Sigmoid colon (tissue), 7 donors: ENCODE results near the gene OBSL1. TPM values are rescaled to one million over a fixed set of nuclear protein-coding genes. Genes with fewer than 3 reads are reported as not detected.

ENCODE experiments used
- DNase-seq: peaks from one replicate; pipeline ENCODE4 v3.0.0-alpha.2; 2019
- H3K27ac ChIP-seq, 4 donors: fragments of 200-600 bp; sonication (generic); one replicate each; pipeline ENCODE4 v1.5.1; 2016 to 2019; ENCODE audit warnings: mild to moderate bottlenecking in 1 of 4
- H3K27me3 ChIP-seq, 3 donors: fragments of 200-600 bp; sonication (generic); one replicate each; pipeline ENCODE4 v1.5.1; 2019; ENCODE audit warnings: mild to moderate bottlenecking in 1 of 3
- H3K36me3 ChIP-seq, 4 donors: fragments of 200-600 bp; sonication (generic); one replicate each; pipeline ENCODE4 v1.5.1; 2016 to 2019
- H3K4me1 ChIP-seq, 4 donors: fragments of 200-600 bp; sonication (generic); one replicate each; pipeline ENCODE4 v1.5.1; 2017 to 2019
- H3K4me3 ChIP-seq, 4 donors: fragments of 200-600 bp; sonication (generic); one replicate each; pipeline ENCODE4 v1.5.1; 2017 to 2019; ENCODE audit warnings: mild to moderate bottlenecking in 2 of 4, moderate library complexity in 1 of 4
- H3K9me3 ChIP-seq, 4 donors: fragments of 200-600 bp in 3 of 4; sonication (generic) in 3 of 4; one replicate each; pipeline versions ENCODE4 v1.5.1 to v1.6.1; 2013 to 2019
- EP300 ChIP-seq, 4 donors: sonication (generic); formaldehyde crosslinking; IDR thresholded peaks; one replicate each; pipeline ENCODE4 v1.6.1; 2017; ENCODE audit warnings: antibody characterized with exemption in 4 of 4
- POLR2A ChIP-seq, 2 donors: fragments of 450-650 bp; IDR thresholded peaks; one replicate each; pipeline ENCODE4 v1.6.1; 2016; ENCODE audit warnings: antibody characterized with exemption in 2 of 2, mild to moderate bottlenecking in 2 of 2, moderate library complexity in 2 of 2
- POLR2AphosphoS5 ChIP-seq, 4 donors: sonication (generic); formaldehyde crosslinking; IDR thresholded peaks; one replicate each; pipeline ENCODE4 v1.6.1; 2017; ENCODE audit warnings: antibody characterized with exemption in 4 of 4
- WGBS, 2 donors: extraction: QIAGEN DNeasy Blood & Tissue Kit; methylation state at CpG; one replicate each; pipeline ENCODE4 v1.1.7; 2013; 5-methylcytosine and 5-hydroxymethylcytosine counted together
- intact Hi-C: fragments of 100-400 bp; cut with DNase I; formaldehyde crosslinking; loops from one replicate; pipeline ENCODE4 v1.15.1; 2023
- polyA plus RNA-seq, 3 donors: library from polyadenylated mRNA; stranded (reverse); fragments of 200-250 nt; gene quantifications; one replicate each; pipeline ENCODE4 v1.2.3, GENCODE V29; 2013
- total RNA-seq, 4 donors: library from RNA; depleted of rRNA; stranded (reverse); fragments of >200 nt; gene quantifications; one replicate each; pipeline ENCODE4 v1.1.0, GENCODE V29; 2016
- TF ChIP-seq, protein P1 (sequence below), 4 experiments: fragments of 450-650 bp in 3 of 4; fragments of 200-600 bp in 1 of 4; IDR thresholded peaks; one replicate each; pipeline ENCODE4 v1.5.1; 2016 to 2019; ENCODE audit warnings: antibody characterized with exemption in 4 of 4, mild to moderate bottlenecking in 3 of 4, moderate library complexity in 2 of 4
- donor health status: healthy with polysubstance abuse.
- donor health status: Bipolar disorder and iron deficiency.
- donor health status: healthy.

Gene OBSL1
- total and polyA plus RNA-seq, 7 donors = 2.8 to 83.6 (median 34.6) TPM

GRCh38 chr2:219560893-219561178 lies 10.5 kb downstream of the OBSL1 start:
- H3K36me3 ChIP-seq = peaks cover 0 to 55% (median 4%) of the 10 kb centered on the region in 4 donors
- intact Hi-C loops = no loop called here
- H3K4me1 ChIP-seq = peaks cover 0 to 5% (median 0%) of the 10 kb centered on the region in 4 donors
- H3K27me3 ChIP-seq = no peaks in the 10 kb centered on the region
- H3K9me3 ChIP-seq = no peaks in the 10 kb centered on the region
- TF ChIP-seq POLR2A (IDR thresholded peaks at IDR 0.05) (no peak), POLR2AphosphoS5 (IDR thresholded peaks at IDR 0.05) (no peak), EP300 (IDR thresholded peaks at IDR 0.05) (no peak)
- TF ChIP-seq, protein P1, sequence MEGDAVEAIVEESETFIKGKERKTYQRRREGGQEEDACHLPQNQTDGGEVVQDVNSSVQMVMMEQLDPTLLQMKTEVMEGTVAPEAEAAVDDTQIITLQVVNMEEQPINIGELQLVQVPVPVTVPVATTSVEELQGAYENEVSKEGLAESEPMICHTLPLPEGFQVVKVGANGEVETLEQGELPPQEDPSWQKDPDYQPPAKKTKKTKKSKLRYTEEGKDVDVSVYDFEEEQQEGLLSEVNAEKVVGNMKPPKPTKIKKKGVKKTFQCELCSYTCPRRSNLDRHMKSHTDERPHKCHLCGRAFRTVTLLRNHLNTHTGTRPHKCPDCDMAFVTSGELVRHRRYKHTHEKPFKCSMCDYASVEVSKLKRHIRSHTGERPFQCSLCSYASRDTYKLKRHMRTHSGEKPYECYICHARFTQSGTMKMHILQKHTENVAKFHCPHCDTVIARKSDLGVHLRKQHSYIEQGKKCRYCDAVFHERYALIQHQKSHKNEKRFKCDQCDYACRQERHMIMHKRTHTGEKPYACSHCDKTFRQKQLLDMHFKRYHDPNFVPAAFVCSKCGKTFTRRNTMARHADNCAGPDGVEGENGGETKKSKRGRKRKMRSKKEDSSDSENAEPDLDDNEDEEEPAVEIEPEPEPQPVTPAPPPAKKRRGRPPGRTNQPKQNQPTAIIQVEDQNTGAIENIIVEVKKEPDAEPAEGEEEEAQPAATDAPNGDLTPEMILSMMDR (IDR thresholded peaks at IDR 0.05) = no peak
- no peak overlapping the region for H3K27ac ChIP-seq
- 86 to 89% methylated on average over 3 of the region's 3 CpGs for WGBS, 2 donors
- H3K4me3 ChIP-seq = no peak overlapping the region
- no peak for DNase-seq

DNA sequence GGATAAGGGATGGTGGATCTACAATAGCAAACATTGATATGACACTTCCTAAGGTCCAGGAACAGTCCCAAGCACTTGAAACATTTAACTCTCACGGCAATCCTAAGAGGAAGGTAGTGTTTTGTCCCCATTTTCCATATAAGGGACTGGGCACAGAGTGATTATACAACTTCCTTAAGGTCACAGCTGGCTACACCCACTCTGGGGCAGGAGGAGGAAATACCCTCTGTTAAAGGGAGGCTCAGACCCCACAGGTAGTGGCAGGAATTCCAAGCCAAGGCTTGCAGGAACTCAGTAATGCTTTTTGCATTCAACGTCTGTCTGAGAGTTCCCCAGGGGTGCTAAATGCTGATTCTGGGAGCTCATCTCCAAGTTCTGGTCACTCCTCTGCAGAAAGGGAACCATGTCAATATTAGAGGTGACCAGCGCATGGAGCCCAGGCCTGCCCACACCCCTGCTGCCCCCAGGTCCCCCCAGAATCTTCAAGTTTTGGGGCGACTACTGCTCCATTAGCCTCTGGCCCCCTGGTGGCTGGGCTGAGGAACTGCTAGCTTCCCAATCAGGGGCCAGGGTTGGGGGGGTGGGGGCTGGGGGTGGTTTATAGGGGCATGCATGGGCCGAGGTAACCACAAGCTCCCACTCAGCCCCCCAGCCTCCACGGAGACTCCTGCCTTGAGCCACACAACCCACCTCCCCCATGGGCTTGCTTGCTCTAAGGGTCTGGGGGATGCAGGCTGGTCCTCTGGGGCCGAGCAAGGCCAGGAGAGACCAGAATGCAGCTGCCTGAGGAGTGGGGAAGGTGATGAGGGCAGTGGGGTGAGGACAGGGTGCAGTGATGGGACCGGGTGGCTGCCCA lies 11.1 kb downstream of the OBSL1 start:
- Histone ChIP-seq H3K9me3 (no peaks in the 10 kb centered on the region), H3K36me3 (peaks cover 0 to 59% (median 4%) of the 10 kb centered on the region in 4 donors), H3K27ac (no peak overlapping the region), H3K27me3 (no peaks in the 10 kb centered on the region), H3K4me3 (no peak overlapping the region), H3K4me1 (peaks cover 0 to 5% (median 0%) of the 10 kb centered on the region in 4 donors)
- DNase-seq = no peak
- TF ChIP-seq POLR2A (IDR thresholded peaks at IDR 0.05) = no peak
- TF ChIP-seq, protein P1 (IDR thresholded peaks at IDR 0.05) = peak in 2 of 4 experiments; percentile 25 to 82
- intact Hi-C loops = no loop called here
- WGBS, 2 donors = 35 to 37% methylated on average over 8 of the region's 8 CpGs

DNA sequence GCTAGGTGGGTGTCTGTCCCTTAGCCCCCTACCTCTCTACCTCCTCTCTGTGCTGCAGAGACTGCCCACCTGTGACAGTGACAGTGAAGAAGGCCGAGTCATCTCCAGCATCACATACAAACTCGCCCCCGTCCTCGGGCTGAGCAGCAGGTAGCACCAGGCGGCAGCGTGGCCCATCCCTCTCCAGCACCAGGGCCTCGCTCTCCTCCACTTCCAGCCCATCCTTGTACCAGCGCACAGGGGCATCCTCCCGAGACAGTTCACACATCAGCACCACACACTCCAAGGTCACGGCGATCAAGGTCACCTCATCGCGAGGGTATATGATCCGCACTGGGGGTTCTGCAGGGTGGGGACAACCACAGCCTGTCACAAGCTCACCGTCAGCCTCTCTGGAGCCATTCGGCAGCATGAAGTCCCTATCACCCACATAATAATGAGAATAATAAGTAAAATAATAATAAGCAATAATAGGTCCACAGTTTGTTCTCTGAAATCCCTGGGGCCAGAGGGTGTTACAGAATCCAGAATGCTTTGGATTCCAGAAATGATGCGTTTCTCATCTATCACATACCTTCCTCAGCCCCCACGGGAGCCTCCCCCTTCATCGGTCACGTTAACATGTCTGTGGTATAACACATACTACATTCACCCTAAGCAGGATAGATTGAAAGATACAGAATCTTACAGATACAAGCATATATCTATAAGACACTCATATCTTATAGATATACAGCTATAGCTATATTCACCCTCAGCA lies 12.0 kb downstream of the OBSL1 start:
- H3K27ac ChIP-seq = no peak overlapping the region
- WGBS, 2 donors = 93 to 94% methylated on average over 20 of the region's 20 CpGs
- intact Hi-C loops = no loop called here
- H3K4me3 ChIP-seq = no peak overlapping the region
- peaks cover 0 to 52% (median 4%) of the 10 kb centered on the region in 4 donors for H3K36me3 ChIP-seq
- no peak for TF ChIP-seq POLR2A (IDR thresholded peaks at IDR 0.05)
- no peak for TF ChIP-seq EP300 (IDR thresholded peaks at IDR 0.05)
- TF ChIP-seq, protein P1 (IDR thresholded peaks at IDR 0.05) = no peak
- no peak for TF ChIP-seq POLR2AphosphoS5 (IDR thresholded peaks at IDR 0.05)
- no peaks in the 10 kb centered on the region for H3K27me3 ChIP-seq
- H3K4me1 ChIP-seq = peaks cover 0 to 5% (median 0%) of the 10 kb centered on the region in 4 donors
- H3K9me3 ChIP-seq = no peaks in the 10 kb centered on the region
- DNase-seq = no peak

DNA sequence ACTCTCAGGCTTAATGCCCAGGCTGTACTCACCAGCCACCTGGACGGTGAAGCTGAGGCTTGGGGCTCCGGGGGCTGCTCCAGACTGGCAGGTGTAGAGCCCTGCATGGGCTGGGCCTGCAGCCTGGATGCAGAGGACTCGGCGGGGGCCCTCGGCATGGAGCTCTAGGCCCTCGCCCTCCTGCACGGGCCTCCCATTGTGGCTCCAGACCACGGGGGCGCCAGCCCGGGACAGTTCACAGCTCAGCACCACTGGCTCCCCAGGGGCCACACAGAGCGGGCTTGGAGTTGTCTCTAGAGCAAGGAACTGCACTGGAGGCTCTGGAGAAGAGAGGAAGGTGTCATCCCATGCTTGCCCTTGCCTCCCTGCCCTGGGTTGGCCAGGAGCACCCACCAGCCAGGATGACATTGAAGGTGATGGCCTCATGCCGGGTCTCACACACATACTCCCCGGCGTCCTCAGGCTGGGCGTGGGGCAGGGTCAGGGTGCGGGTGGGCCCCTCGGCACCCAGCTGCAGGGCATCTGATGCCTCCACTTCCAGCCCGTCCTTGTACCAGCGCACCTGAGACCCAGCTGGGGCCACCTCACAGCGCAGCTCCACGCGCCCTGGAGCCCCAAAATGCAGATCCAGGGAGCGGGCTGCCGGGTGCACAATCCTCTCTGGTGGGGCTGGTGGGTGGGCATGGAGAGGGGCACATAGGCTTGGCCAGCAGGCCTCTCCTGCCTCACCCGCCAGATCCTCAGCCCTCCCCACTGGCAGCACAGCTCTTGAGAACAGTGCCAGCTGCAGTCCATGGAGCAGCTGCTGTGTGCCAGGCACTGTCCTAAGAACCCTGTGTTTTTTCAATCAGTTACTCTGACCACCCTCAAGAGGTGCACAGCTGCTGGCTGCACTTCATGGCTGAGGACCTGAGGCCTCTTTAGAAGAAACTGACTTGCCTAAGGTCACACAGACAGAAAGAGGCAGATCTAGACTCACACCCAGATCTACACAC lies 13.3 kb downstream of the OBSL1 start:
- intact Hi-C loops = no loop called here
- Histone ChIP-seq H3K9me3 (no peaks in the 10 kb centered on the region), H3K4me1 (peaks cover 0 to 7% (median 5%) of the 10 kb centered on the region in 4 donors), H3K27ac (no peak overlapping the region), H3K27me3 (peaks cover 0 to under 1% (median 0%) of the 10 kb centered on the region in 3 donors), H3K4me3 (no peak overlapping the region), H3K36me3 (peaks cover 0 to 40% (median 2%) of the 10 kb centered on the region in 4 donors)
- WGBS, 2 donors = 92 to 94% methylated on average over 25 of the region's 25 CpGs
- DNase-seq = no peak
- TF ChIP-seq, protein P1 (IDR thresholded peaks at IDR 0.05) = no peak
- TF ChIP-seq POLR2AphosphoS5 (IDR thresholded peaks at IDR 0.05) = no peak
- TF ChIP-seq POLR2A (IDR thresholded peaks at IDR 0.05) = no peak
- TF ChIP-seq EP300 (IDR thresholded peaks at IDR 0.05) = no peak
